K562 treated with DMSO at 1 percent for 24 hours (cell line): ENCODE data around the gene ZNF77. TPM values are rescaled to one million over a fixed set of nuclear protein-coding genes. Genes with fewer than 3 reads are reported as not detected.

Experiments
- total RNA-seq: library from RNA; unstranded; fragments of 300-600 nt; gene quantifications from 2 replicates; pipeline ENCODE4 v1.2.3, GENCODE V29; 2022; ENCODE audit warnings: low read depth; ENCODE audit not compliant: insufficient read depth

Gene ZNF77
- 7.7 and 8.7 TPM in 2 replicates for total RNA-seq

DNA sequence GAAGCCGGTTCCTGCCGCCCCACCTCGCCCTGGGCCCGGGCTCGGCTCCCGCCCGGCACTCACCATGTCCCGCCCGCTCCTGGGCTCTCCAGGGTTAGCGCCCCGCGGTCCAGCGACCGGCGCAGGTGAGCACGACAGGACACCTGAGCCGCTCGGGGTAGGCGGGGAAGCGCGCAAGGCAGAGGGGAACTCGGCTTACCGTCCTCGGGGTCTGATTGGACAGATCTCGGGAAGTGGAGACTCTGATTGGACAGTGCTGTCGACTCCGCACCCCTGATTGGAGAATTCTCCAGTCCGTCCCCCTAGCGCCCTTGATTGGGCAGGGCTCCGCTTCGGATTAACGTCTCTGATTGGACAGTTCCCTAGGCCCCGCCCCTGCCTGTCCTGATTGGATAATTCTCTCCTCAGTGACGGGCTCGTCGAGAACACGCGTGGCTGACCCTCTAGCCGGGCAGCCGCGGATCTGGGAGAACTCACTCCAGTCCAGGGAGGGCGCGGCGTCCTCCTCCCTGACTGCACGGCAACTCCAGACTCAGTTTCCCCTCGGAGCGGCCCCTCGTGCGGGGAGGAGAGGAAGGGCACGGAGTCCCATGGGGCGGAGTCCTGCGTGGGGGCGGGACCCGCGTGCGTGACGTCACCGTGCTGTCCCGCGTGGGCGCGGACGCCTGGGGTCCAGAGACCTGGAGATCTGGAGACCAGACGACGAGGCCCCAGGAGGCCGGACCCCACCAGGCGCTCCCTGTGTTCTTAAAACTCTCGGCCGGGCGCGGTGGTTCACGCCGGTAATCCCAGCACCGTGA is at the start of gene ZNF77:
ZNF77 (minus strand) TSS at position 197 of the 800 bp plus-strand sequence; CDS start at position 66, 131 bp downstream.

GRCh38 chr19:2977001-2977745 is 32.4 kb upstream of the ZNF77 start, which contains the start of gene TLE6:
TLE6 (plus strand) TSS chr19:2977564; CDS start chr19:2978234, 670 bp downstream.

GRCh38 chr19:2900296-2901252 is 44.2 kb downstream of the ZNF77 start, which contains the start of gene ZNF57:
ZNF57 (plus strand) TSS chr19:2900928; CDS start chr19:2901046, 118 bp downstream.

Other genes starting within 250 kb of the ZNF77 start
- 0.96 and 1.0 TPM in 2 replicates for gene GNG7, start 242.3 kb downstream of the ZNF77 start, total RNA-seq
- gene DIRAS1, start 223.6 kb downstream of the ZNF77 start, total RNA-seq = 4.2 and 4.7 TPM in 2 replicates
- gene SLC39A3, start 205.0 kb downstream of the ZNF77 start, total RNA-seq = 165 and 203 TPM in 2 replicates
- gene SGTA, start 161.7 kb downstream of the ZNF77 start, total RNA-seq = 143 and 145 TPM in 2 replicates
- gene THOP1, start 159.5 kb downstream of the ZNF77 start, total RNA-seq = 196 and 238 TPM in 2 replicates
- gene ZNF554, start 125.1 kb downstream of the ZNF77 start, total RNA-seq = 2.2 and 2.6 TPM in 2 replicates
- 1.7 and 1.8 TPM in 2 replicates for gene ZNF555, start 103.5 kb downstream of the ZNF77 start, total RNA-seq
- 0.25 TPM in 1 of 2 replicates, not detected in the other for gene ZNF556, start 77.6 kb downstream of the ZNF77 start, total RNA-seq
- gene ZNF57, start 44.0 kb downstream of the ZNF77 start, total RNA-seq = 2.8 and 3.7 TPM in 2 replicates
- 6.2 and 7.7 TPM in 2 replicates for gene TLE6, start 32.6 kb upstream of the ZNF77 start, total RNA-seq
- gene TLE2, start 84.3 kb upstream of the ZNF77 start, total RNA-seq = 49.2 and 56.4 TPM in 2 replicates
- 462 and 500 TPM in 2 replicates for gene TLE5, start 117.5 kb upstream of the ZNF77 start, total RNA-seq
- 34.6 and 35.1 TPM in 2 replicates for gene GNA11, start 149.4 kb upstream of the ZNF77 start, total RNA-seq
- 0.12 TPM in 1 of 2 replicates, not detected in the other for gene GNA15, start 191.1 kb upstream of the ZNF77 start, total RNA-seq
- not detected in 2 replicates for gene S1PR4, start 233.8 kb upstream of the ZNF77 start, total RNA-seq
- 59.6 and 71.6 TPM in 2 replicates for gene NCLN, start 241.0 kb upstream of the ZNF77 start, total RNA-seq